GM21423 (cell line): Measurements from ENCODE around the gene CTNNA3.
"Not testable (repeated sequence)": the region's sequence is repeated elsewhere in the genome, so short reads cannot be mapped to it uniquely, and the experiment has no call there.

Source experiments
- ATAC-seq: cut with Tn5 transposase; IDR thresholded peaks from one replicate; pipeline ENCODE4 v1.9.1; 2021; ENCODE audit warnings: mild to moderate bottlenecking, moderate library complexity; ENCODE audit not compliant: unreplicated experiment

Gene CTNNA3

GRCh38 chr10:66353422-66353821, 1342.6 kb downstream of the CTNNA3 start:
- ATAC-seq: no peak

DNA sequence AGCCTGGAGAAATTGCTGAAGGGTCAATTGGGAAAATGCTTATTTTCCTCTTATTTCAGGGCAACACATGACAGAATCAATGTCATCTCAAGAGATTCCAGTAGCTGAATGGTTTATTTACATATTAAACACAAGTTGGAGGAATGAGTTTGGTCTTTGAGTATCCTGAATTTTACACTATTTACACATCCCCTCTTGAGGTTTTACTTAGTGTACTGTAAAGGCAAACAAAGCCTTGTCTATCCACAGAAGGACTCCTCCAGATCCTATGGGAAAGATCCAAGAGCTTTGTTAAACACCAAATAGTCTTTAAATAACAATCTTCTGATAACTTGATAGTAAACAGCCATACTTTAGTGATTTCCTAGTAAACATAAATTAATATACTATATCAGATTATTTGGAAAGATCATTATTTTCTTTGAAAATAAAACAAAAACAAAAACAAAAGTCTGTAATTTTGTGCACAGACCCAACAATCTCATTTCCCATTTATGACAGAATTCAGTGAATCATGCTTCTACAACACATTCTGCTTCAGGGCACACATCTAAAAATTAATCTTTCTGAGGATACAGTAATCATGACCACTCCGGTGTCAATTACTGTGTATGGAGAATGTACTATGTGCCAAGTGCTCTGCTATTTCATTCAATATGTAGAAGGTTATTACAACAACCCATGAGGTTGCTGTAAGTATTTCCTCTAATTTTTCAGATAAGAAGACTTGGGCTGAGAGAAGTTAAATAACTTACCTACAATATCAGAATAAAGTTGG, 1345.2 kb downstream of the CTNNA3 start:
- ATAC-seq: no peak

DNA sequence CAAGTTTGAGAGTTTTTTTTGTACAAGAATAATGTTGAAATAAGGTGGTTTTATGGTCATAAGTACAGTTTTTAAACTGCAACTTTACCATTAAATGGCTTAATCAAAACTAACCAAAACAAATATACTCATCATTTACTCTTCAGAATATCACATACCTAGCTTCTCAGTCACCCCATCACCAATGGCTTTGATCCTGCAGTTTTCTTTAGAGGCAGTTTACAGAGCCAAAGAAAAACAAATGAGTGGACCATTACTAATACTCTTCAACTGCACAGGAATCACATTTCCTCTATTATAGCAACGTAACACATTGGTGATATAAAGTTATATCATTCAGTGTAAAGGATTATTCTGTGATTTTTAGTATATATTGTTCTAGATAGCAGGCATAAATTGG, 1346.3 kb downstream of the CTNNA3 start:
- no peak for ATAC-seq

DNA sequence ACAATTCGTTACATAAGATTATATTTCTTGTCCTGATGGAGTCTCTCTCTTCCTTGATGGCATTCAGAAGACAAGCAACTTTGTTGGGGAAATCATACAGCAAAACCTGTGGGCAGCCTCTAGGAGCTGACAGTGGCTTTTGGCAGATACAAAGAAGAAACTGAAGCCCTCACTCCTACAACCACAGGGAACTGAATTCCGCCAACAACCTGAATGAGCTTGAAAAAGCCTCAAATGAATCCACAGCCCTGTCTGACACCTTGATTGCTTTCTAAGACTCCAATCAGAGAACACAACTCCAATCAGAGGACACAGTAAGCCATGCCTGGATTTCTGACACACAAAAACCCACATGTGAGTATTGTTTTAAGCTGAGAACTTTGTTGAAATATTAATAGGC, 1346.9 kb downstream of the CTNNA3 start:
- ATAC-seq: no peak

DNA sequence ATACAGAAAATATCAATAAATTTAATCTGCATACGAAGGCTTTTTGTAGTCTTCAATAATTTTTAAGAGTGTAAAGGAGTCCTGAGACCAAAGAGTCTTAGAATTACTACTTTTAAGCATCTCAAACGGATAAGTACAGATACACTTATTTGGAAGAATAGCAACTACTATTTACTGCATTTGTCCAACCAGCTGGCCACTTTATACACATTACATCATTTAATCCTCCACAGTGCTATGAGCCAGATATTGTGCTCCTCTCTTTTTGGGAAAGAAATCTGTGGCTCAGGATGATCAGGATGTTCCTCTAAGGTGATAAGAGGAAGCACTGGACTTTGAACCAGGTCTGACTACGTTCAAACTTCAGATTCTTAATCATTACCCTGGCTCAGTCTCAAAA, 1358.8 kb downstream of the CTNNA3 start:
- no peak for ATAC-seq

- no peak for ATAC-seq
Measured at GRCh38 chr10:66336791-66337190, 1359.2 kb downstream of the CTNNA3 start.

- ATAC-seq: not testable (repeated sequence)
Measured at GRCh38 chr10:66335753-66336152, 1360.2 kb downstream of the CTNNA3 start.

DNA sequence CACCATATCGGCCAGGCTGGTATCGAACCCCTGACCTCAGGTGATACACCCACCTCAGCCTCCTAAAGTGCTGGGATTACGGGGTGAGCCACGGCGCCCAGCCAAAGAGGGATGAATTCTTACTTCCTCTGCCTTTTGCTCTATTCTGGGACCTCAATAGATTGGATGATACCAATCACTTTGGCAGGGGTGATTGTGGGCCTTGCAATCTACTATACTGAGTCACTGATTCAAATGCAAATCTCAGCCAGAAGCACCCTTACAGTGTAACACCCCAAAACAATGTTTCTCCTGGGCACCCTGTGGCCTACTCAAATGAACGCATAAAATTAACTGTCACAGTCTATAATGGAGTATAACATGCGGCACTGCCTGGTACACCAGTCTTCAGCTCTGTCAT, 1366.8 kb downstream of the CTNNA3 start:
- ATAC-seq: no peak

DNA sequence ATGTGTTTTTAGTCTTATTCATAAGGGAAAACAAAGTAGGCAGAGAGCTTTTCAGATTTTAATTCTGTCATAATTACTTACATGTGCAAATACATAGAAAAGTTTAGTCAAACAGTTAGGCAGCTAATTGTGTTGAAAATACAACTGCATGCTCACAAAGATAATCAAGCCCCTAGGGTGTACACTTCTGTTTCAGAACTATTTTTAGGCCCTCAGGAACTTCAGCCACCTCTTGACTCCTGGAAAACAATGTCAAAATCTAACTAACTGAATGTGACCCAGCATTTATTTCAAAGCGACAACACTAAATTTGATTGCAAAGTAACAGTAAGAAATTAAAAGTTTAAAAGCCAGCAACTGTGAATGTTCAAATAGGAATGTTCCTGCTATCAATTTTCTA, 1369.1 kb downstream of the CTNNA3 start:
- ATAC-seq: no peak

DNA sequence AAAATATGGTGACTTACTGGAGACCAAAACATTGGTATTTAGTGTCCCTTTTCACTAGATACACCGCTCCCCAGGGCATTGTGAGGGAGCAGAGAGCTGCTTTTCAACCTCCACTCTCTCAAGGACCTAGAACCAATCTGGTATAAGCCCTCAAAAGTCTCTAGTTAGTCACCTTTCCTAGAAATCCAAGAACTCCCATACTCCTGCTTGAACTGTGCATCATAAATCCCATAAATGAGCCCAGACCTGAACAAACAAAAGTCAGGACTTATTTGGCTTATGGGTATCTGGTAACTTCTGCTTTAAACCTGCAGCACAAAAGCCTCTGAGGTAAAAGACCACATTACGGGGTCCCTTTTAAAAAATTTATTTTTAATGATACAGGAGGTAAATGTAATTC, 1373.2 kb downstream of the CTNNA3 start:
- ATAC-seq: no peak

GRCh38 chr10:66321723-66322665, 1374.0 kb downstream of the CTNNA3 start:
- no peak for ATAC-seq

- no peak for ATAC-seq
Measured at GRCh38 chr10:66318761-66319160, 1377.2 kb downstream of the CTNNA3 start.

DNA sequence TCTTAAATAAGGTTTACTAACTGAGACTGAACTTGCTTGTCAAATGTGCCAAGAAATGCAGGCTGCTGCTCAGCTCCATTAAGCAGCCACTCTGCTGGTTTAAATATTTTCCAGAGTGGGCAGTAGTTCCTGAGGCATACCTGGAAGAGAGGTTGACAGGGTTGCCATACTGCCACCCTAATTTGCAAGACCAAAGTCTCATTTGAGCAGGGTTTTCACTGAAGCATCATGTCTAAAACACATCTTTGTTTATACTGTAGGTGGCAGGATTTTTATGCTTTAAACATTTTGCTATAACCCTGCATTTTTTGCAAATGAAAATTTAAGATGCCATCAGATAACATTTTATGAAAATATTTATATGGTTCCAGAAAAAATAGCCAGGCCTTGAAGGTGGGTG, 1388.2 kb downstream of the CTNNA3 start:
- ATAC-seq: no peak

DNA sequence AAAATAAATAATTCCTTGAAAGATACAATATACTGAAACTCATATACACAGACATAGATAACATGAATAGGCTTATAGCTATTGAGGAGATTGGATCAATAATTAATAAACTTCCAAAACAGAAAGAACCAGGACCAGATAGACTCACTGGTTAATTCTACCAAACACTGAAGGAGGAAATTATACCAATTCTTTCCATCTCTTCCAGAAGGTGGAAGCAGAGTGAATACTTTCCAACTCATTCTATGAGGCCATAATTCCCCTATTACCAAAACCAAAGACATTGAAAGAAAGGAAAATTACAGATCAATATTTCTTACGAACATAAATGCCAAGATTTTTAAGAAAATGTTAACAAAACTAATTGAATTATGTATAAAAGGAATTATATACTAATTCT, 1394.9 kb downstream of the CTNNA3 start:
- no peak for ATAC-seq

DNA sequence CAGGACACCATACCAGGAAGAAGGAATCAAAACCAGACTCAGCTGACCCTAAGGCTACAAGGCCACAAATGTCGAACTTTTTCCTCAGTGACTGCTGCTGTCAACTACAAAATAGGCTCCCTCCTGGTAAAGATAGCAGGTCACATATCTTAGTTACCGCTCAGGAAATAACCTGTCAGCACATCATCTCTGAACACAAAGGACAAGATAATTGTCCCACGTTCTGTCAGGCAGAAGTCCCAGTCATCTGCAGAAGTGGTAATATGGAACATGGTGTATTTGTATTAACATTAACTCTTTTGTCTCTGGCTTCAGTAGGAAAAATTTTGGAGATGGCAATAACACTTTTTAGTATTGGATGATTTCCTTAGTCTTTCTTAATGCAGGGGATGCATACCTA, 1400.4 kb downstream of the CTNNA3 start:
- no peak for ATAC-seq

- no peak for ATAC-seq
Measured at GRCh38 chr10:66294538-66294937, 1401.5 kb downstream of the CTNNA3 start.

- no peak for ATAC-seq
Measured at GRCh38 chr10:66292922-66293321, 1403.1 kb downstream of the CTNNA3 start.

DNA sequence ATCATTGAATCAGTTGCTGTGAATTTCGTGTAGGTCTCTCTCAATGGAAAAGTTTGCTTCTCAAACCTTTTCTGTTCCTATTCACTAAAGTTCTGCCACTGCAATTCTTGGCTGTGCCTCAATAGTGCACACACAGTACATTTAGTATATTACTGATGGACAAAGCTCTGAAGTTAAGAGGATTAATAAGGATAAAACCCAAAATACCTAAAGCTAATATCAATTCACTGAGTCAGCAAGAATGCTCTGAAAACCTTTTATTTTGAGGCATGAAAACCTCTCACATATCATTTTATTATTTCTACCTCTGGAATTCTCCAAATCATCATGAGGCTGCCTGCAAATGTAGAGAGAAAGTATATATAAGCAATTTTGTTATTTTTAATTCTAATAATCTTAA, 1403.5 kb downstream of the CTNNA3 start:
- ATAC-seq: no peak

DNA sequence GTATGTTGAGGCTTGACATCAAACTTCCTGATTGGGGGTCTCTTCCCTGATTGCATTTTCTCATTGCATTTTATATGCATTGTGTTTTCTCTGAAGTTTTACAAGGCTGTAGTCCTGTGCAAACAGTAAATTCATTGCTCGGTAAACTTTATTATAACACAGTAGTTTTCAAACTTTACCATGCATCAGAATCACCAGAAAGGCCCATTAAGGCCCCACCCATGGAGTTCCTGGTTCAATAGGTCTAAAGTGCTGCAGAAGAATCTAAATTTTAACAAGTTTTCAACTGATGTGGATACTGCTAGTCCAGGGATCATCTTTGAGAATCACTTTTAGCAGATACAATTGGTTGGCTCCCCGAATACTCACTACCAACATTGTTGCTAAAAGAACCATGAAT, 1404.9 kb downstream of the CTNNA3 start:
- no peak for ATAC-seq

DNA sequence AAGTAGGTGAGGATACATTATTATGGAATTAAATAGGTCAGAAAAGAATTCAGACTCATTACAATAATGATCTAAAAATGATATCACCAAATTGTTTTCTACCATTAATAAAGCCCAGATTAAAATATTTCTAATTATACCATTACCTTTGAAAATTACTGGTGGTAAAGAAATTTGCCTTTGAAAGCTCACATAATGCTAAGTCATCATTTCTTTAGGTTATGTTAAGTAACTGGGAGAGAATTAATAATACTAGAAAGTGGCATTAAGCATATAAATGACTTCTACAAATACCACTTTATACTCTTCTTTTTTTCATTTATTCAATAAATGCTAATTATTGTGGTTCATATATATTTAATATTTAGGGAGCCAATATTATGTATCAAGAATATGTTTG, 1411.4 kb downstream of the CTNNA3 start:
- no peak for ATAC-seq

DNA sequence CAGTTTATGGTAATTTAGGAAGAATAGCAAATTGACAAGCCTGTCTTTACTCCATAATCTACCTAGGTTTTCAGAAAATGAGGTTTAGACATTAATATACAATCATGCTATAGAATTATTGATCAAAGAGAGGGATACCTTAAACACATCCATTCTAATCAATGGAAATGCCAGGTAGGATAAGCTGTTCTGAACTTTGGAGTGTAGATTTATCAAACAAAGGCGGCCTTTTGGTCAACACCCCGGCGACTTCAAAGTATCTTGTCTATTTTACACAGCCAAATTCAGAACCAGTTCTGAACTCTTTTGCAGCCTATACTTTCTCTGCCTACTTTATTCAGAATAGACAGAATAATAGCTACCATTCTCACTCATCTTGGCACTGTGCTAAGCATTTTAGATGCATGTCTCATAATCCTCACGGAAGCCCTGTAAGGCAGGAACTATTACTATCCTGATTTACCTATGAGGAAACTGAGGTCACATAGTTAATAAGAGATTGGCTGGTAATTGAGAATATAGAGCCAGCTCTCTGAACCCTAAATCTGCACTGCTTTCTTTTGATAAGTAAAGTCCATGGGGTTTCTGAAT, 1412.0 kb downstream of the CTNNA3 start:
- ATAC-seq: no peak

GRCh38 chr10:66283064-66283463, 1412.9 kb downstream of the CTNNA3 start:
- no peak for ATAC-seq
